Vagina (tissue), 2 donors: ENCODE data around the gene PRIM2.
"Not testable (repeated sequence)": the region's sequence is repeated elsewhere in the genome, so short reads cannot be mapped to it uniquely, and the experiment has no call there.

ENCODE experiments used
- POLR2A ChIP-seq, 2 donors: fragments of 450-650 bp; IDR thresholded peaks; one replicate each; pipeline ENCODE4 v1.6.1; 2017; ENCODE audit warnings: antibody characterized with exemption in 2 of 2, mild to moderate bottlenecking in 2 of 2, moderate library complexity in 2 of 2
- POLR2AphosphoS5 ChIP-seq, 2 donors: sonication (generic); formaldehyde crosslinking; IDR thresholded peaks; one replicate each; pipeline ENCODE4 v1.9.0; 2017; ENCODE audit warnings: antibody characterized with exemption in 2 of 2, mild to moderate bottlenecking in 2 of 2, low read depth in 1 of 2; ENCODE audit not compliant: insufficient read depth in 1 of 2
- TF ChIP-seq, protein P1 (sequence below), 3 experiments: fragments of 450-650 bp in 2 of 3; fragments of 200-600 bp in 1 of 3; sonication (generic) in 1 of 3; IDR thresholded peaks; one replicate each; pipeline ENCODE4 v1.5.1; 2017 to 2019; ENCODE audit warnings: antibody characterized with exemption in 3 of 3, mild to moderate bottlenecking in 2 of 3, moderate library complexity in 2 of 3

DNA sequence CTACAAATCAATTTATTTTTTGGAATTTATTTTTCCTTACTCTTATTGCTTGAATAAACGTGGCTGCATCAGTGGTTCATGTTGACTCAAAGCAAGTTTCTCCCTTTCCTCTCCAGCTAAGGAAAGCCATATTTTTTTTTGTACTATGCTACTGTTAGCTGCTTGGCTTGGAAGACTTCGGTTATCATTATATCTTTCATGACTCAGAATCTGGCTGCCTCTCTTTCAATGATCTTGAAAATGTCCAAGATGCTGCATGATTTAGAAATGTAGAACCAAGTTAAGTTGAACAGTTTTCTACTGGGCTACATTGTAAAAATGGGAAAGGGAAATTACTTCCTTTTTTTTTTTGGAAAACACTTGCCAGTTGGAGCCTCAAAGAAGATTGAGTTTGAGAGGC, 44.9 kb downstream of the PRIM2 start:
- TF ChIP-seq POLR2A (IDR thresholded peaks at IDR 0.05); POLR2AphosphoS5 (IDR thresholded peaks at IDR 0.05; ENCODE audit: insufficient read depth in 1 of 2, low read depth in 1 of 2): not testable (repeated sequence)
- TF ChIP-seq, protein P1, sequence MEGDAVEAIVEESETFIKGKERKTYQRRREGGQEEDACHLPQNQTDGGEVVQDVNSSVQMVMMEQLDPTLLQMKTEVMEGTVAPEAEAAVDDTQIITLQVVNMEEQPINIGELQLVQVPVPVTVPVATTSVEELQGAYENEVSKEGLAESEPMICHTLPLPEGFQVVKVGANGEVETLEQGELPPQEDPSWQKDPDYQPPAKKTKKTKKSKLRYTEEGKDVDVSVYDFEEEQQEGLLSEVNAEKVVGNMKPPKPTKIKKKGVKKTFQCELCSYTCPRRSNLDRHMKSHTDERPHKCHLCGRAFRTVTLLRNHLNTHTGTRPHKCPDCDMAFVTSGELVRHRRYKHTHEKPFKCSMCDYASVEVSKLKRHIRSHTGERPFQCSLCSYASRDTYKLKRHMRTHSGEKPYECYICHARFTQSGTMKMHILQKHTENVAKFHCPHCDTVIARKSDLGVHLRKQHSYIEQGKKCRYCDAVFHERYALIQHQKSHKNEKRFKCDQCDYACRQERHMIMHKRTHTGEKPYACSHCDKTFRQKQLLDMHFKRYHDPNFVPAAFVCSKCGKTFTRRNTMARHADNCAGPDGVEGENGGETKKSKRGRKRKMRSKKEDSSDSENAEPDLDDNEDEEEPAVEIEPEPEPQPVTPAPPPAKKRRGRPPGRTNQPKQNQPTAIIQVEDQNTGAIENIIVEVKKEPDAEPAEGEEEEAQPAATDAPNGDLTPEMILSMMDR (IDR thresholded peaks at IDR 0.05): not testable (repeated sequence)
